ENCODE measurements around the gene WRAP73. TPM values are rescaled to one million over a fixed set of nuclear protein-coding genes. Genes with fewer than 3 reads are reported as not detected.
A peak's percentile ranks its signal among the peaks of the same experiment; 100 is the strongest.

The WRAP73 gene
- total RNA-seq, 3 donors from 2014 or later, result 19.2 to 26.3 (median 21.0) TPM

DNA sequence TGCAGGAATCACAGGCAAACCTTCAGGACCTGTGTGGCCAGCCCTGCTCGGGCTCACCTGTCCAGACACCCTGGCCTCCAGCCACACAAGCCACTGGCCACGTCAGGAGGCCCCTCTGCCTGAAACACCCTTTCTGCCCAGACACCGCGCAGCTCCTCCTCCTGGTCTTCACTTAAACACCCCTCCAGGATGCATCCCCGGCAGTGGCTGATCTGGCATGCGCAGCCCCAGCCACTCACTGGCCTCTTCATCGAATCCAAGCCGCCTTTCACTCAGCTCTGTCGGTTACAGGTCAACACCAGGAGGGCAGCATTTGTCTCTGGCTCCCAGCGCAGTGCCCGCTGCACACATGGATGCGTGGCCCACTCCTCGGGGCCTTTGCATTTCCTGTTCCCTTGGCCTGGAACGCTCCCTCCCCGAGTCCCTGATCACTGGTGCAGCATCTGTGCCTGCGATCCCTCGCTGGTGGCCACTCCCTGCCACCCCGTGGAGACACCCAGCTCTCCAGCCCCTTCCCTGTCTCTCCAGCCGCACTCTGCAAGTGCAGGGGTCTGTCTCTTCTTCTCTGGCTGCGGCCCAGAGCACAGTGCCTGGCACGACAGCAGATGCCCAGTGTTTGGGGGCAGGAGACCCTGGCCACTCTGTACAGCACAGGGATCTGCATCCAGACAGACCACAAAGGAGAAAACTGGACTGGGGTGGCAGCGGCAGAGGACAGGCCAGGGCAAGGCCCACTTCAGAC lies 15.7 kb downstream of the WRAP73 start:
- no peak for ATAC-seq
- TF ChIP-seq, protein P1, sequence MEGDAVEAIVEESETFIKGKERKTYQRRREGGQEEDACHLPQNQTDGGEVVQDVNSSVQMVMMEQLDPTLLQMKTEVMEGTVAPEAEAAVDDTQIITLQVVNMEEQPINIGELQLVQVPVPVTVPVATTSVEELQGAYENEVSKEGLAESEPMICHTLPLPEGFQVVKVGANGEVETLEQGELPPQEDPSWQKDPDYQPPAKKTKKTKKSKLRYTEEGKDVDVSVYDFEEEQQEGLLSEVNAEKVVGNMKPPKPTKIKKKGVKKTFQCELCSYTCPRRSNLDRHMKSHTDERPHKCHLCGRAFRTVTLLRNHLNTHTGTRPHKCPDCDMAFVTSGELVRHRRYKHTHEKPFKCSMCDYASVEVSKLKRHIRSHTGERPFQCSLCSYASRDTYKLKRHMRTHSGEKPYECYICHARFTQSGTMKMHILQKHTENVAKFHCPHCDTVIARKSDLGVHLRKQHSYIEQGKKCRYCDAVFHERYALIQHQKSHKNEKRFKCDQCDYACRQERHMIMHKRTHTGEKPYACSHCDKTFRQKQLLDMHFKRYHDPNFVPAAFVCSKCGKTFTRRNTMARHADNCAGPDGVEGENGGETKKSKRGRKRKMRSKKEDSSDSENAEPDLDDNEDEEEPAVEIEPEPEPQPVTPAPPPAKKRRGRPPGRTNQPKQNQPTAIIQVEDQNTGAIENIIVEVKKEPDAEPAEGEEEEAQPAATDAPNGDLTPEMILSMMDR (IDR thresholded peaks at IDR 0.05), result no peak
- H3K36me3 ChIP-seq (ENCODE audit: low read depth), result peaks cover 11% of the 10 kb centered on the region

DNA sequence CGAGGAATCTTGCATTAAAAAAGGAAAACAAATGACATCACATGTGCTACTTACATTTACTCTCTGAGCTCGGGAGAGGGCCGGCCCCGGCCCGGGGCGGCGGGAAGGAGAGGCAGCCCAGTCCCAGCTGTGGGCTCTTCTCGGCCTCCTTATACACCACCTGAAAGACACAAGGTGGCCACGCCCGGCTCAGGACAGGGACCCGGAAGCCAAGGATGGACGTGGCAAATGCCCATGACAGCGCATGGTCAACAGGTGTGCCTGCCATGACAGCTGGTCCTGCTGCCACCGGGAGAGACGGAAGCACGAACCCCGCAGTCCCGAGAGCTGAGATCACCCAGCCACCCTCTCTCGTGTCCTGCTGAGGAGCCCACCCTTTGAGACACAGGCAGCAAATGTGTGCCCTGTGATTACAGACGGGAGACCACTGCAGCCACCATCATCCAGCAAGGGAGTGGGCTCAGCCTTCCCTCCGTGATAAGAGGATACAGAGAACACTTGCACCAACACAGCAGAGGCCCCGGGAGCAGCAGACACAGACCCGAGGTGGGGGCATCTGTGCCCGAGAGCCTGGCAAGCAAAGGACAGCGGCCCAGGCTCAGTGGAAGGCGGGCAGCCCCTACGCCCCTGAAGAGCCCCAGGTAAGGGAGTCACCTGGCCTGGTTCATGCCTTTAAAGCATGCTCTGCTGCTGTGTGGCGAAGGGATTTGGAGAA lies 16.4 kb downstream of the WRAP73 start:
- Histone ChIP-seq H3K4me3 (no peak overlapping the region), H3K36me3 (ENCODE audit: low read depth) (peaks cover 14% of the 10 kb centered on the region), H3K9me3 (no peaks in the 10 kb centered on the region), H3K4me1 (ENCODE audit: low read depth) (no peaks in the 10 kb centered on the region)
- ATAC-seq (no peak), DNase-seq (peak in 1 of 3 donors; percentile 41)
- intact Hi-C loops (cut with DNase I, micrococcal nuclease), result no loop called here
- TF ChIP-seq, protein P1 (IDR thresholded peaks at IDR 0.05), result no peak

More for the DNA sequence above, 15.7 kb downstream of the WRAP73 start:
- intact Hi-C loops (cut with DNase I, micrococcal nuclease), result no loop called here
- DNase-seq, result peak in 1 of 3 donors; percentile 37
- no peaks in the 10 kb centered on the region for H3K9me3 ChIP-seq
- no peak overlapping the region for H3K4me3 ChIP-seq
- H3K4me1 ChIP-seq (ENCODE audit: low read depth), result no peaks in the 10 kb centered on the region

GRCh38 chr1:3632716-3633343 lies 17.1 kb downstream of the WRAP73 start:
- no peak for ATAC-seq
- Histone ChIP-seq H3K4me1 (ENCODE audit: low read depth) (no peaks in the 10 kb centered on the region), H3K36me3 (ENCODE audit: low read depth) (peaks cover 14% of the 10 kb centered on the region), H3K9me3 (no peaks in the 10 kb centered on the region), H3K4me3 (no peak overlapping the region)
- intact Hi-C loops (cut with DNase I, micrococcal nuclease), result no loop called here
- TF ChIP-seq, protein P1 (IDR thresholded peaks at IDR 0.05), result no peak
- peak in 1 of 3 donors; percentile 22 for DNase-seq

DNA sequence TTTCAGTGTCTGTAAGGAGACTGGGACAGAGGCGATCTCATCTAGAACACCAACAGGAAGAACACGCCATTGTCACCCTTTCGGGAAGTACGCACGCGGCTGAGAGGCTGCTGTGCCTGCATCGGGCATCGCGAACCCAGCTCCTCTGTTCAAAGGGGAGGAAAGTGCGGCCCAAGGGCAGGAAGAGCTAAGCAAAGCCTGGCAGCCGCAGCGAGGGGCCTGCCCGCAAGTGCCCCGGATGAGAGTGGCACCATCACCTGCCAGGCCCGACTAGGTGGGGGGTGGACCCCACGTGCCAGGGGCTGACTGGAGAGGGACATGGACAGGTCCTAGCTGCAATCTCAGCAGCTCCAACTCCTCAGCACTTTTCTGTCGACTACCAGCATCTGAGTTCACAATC lies 17.6 kb downstream of the WRAP73 start:
- DNase-seq, result peak in 1 of 3 donors; percentile 31
- H3K4me3 ChIP-seq, result no peak overlapping the region
- ATAC-seq, result no peak
- no peaks in the 10 kb centered on the region for H3K9me3 ChIP-seq
- H3K4me1 ChIP-seq (ENCODE audit: low read depth), result no peaks in the 10 kb centered on the region
- TF ChIP-seq, protein P1 (IDR thresholded peaks at IDR 0.05), result no peak
- peaks cover 14% of the 10 kb centered on the region for H3K36me3 ChIP-seq (ENCODE audit: low read depth)
- intact Hi-C loops (cut with DNase I, micrococcal nuclease), result no loop called here

- intact Hi-C loops (cut with DNase I, micrococcal nuclease), result no loop called here
- H3K36me3 ChIP-seq (ENCODE audit: low read depth), result peaks cover 14% of the 10 kb centered on the region
- TF ChIP-seq, protein P1 (IDR thresholded peaks at IDR 0.05), result no peak
- H3K4me1 ChIP-seq (ENCODE audit: low read depth), result no peaks in the 10 kb centered on the region
- H3K4me3 ChIP-seq, result no peak overlapping the region
- H3K9me3 ChIP-seq, result no peaks in the 10 kb centered on the region
- peak in 1 of 3 donors; percentile 50 for DNase-seq
- no peak for ATAC-seq
Measured at GRCh38 chr1:3631320-3632260, 18.3 kb downstream of the WRAP73 start.
